ENCODE measurements around the gene AFAP1L1.

Gene AFAP1L1

DNA sequence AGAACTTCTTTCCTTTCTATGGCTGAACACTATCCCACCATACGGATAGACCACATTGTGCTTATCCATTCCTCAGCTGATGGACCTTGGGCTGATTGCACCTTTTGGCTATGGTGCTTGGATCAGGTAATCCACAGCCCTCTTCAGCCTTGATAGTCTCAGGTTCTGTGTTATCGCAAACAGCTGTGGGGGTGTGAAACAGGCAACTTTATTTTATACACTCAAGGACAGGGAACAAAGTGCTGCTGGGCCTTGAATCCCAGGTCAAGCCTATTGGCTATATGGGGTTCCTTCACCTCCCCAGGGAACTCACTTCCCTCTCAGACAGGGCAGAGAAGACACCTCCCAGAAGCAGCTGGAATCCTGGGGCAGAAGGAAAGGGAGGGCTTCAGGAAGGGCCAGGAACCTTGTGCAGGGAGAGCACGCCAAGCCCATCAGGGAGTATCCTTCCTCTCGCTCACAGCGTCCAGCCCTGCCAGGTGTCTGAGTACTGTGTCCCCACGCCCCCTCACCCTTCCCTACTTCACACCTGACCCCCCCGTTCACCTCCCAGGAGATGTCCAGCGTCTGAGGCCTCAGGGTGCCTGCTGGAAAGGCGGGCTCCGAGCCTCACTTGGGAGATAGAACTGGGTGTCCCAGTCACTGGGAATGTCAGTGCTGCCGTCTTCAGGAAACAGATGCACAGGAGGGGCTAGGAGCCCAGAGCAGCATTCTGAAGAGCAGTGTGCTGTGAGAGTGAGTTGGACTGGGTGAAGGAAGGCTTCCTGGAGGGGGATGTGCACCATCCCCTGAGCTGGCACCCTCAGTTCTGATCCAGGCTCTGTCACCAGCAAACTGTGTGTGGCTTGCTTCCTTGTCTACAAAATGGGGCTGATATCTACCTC is 32.8 kb downstream of the AFAP1L1 start:
- no peak for TF ChIP-seq ZNF274 (IDR thresholded peaks at IDR 0.05; ENCODE audit: low read depth, low read length)
- H3K4me3 ChIP-seq (ENCODE audit: low read length) = no peak overlapping the region

DNA sequence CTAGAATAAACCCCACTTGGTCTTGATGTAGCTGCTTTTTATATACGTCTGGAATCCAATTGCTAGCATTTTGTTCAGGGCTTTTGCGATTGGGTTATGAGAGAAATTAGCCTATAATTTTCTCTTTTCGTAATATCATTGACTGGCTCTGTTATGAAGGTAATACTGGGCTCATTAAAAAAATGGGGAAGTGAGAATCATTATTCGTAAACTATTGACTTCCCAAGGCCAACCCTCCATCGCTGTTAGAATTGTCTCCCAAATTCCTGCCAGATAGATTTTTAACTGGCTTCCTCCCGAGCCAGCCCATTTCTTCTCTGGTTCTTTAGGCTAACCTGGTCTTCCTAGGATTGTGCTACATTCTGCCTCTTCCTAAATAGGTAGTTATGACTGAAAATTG is 37.7 kb downstream of the AFAP1L1 start:
- TF ChIP-seq ZNF274 (IDR thresholded peaks at IDR 0.05; ENCODE audit: low read depth, low read length) = no peak
- H3K4me3 ChIP-seq (ENCODE audit: low read length) = no peak overlapping the region

DNA sequence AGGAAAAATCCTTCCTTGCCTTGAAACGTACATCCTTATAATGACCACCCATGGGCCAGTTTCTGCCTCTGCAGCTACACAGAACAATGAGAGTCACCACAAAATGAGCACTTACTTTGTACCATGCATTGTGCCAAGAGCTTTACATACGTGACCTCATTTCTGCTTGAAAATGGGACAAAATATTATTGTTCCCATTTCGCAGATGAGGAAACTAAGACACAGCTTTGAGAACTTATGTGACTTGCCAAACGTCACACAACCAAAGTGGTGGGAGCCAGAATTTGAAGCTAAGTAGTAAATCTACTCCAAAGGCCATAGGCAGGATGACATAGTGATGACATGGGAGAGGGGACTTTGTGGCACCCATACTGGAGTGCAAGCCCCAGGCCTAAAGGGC is 38.8 kb downstream of the AFAP1L1 start:
- no peak overlapping the region for H3K4me3 ChIP-seq (ENCODE audit: low read length)
- TF ChIP-seq ZNF274 (IDR thresholded peaks at IDR 0.05; ENCODE audit: low read depth, low read length) = no peak

DNA sequence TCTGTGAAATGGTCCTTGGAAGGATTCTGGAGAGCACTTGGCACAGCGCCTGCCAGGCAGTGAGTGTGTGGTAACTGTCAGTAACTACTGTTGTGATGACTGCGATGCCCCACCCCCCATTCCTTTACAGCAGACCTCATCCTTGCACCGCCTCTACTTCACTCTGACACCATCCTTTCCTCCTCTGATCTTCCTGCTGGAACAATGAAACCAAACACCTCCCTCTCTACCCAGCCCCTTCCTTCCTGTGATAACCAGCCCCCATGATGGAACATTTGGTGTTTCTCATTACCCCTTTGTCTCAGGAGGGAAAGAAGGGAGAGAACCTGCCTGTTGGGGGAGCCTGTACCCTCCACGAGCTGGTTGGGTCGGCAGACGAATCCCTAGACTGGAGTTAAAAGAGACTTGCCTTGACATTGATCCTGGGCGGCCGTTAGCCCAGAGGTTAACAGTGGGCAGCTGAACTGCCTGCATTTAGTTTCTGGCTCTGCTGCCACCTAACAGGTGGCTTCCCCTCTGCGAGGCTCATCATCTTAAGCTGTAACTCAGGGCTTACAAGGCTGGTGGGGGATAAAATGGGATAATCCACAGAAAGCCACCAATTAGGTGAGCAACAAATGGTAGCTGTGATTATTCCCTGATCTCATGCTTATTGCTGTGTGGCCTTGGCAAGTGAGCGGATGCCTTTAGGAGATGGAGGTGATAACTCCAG is 39.4 kb downstream of the AFAP1L1 start:
- H3K4me3 ChIP-seq (ENCODE audit: low read length) = no peak overlapping the region
- no peak for TF ChIP-seq ZNF274 (IDR thresholded peaks at IDR 0.05; ENCODE audit: low read depth, low read length)

- no peak for TF ChIP-seq ZNF274 (IDR thresholded peaks at IDR 0.05; ENCODE audit: low read depth, low read length)
Observed at GRCh38 chr5:149313151-149313841, 41.6 kb downstream of the AFAP1L1 start.

GRCh38 chr5:149314571-149315111 is 43.0 kb downstream of the AFAP1L1 start:
- H3K4me3 ChIP-seq (ENCODE audit: low read length) = no peak overlapping the region
- TF ChIP-seq ZNF274 (IDR thresholded peaks at IDR 0.05; ENCODE audit: low read depth, low read length) = no peak

More at GRCh38 chr5:149313151-149313841, 41.6 kb downstream of the AFAP1L1 start:
- no peak overlapping the region for H3K4me3 ChIP-seq (ENCODE audit: low read length)

- no peak for TF ChIP-seq ZNF274 (IDR thresholded peaks at IDR 0.05; ENCODE audit: low read depth, low read length)
Observed at GRCh38 chr5:149315753-149316152, 44.1 kb downstream of the AFAP1L1 start.

GRCh38 chr5:149317281-149318048 is 45.8 kb downstream of the AFAP1L1 start:
- TF ChIP-seq ZNF274 (IDR thresholded peaks at IDR 0.05; ENCODE audit: low read depth, low read length) = no peak
- H3K4me3 ChIP-seq (ENCODE audit: low read length) = no peak overlapping the region

More at GRCh38 chr5:149315753-149316152, 44.1 kb downstream of the AFAP1L1 start:
- H3K4me3 ChIP-seq (ENCODE audit: low read length) = no peak overlapping the region

- no peak overlapping the region for H3K4me3 ChIP-seq (ENCODE audit: low read length)
- TF ChIP-seq ZNF274 (IDR thresholded peaks at IDR 0.05; ENCODE audit: low read depth, low read length) = no peak
Observed at GRCh38 chr5:149319174-149319573, 47.5 kb downstream of the AFAP1L1 start.

DNA sequence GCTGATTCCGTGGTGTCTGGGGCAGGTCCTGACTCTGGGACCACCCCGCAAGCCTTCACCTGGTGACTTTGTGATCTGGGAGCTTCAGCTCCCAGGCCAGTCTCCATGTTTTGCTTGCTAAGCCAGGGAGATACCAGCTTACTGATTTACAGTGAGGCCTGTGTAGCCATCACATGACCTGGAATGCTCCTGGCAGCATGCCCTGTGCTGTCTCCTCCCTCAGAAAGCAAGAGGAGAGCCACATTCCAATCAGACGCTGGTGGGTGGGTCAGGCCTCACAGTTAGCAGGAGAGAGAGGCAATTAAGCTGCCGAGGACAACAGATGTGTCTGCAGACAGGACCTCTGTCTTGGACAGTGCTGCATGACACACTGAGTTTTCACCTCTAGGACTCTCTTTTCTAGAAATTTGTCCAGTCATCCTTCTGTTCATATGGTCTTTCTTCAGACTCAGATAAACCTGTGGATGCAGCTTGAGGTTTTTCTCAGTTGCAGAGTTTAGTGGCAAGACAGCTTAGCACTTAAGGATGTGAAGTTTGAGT is 49.2 kb downstream of the AFAP1L1 start:
- TF ChIP-seq ZNF274 (IDR thresholded peaks at IDR 0.05; ENCODE audit: low read depth, low read length) = no peak
- H3K4me3 ChIP-seq (ENCODE audit: low read length) = no peak overlapping the region

DNA sequence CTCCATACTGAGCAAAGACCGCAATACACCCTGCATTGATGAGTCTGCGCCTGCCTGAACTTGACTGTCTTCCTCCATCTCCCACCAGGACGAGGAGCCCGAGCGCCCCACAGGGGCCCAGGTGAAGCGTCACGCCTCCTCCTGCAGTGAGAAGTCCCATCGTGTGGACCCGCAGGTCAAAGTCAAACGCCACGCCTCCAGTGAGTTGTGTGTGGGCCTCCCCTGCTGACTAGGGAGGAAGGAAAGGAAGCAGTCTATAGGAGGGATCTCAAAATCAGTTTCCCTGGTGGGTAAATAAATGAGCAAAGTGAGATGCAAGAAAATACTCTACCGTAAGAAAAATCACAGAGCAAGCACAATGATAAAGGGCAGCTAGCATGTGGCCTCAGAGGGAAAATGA is 50.9 kb downstream of the AFAP1L1 start:
- TF ChIP-seq ZNF274 (IDR thresholded peaks at IDR 0.05; ENCODE audit: low read depth, low read length) = no peak
- no peak overlapping the region for H3K4me3 ChIP-seq (ENCODE audit: low read length)

DNA sequence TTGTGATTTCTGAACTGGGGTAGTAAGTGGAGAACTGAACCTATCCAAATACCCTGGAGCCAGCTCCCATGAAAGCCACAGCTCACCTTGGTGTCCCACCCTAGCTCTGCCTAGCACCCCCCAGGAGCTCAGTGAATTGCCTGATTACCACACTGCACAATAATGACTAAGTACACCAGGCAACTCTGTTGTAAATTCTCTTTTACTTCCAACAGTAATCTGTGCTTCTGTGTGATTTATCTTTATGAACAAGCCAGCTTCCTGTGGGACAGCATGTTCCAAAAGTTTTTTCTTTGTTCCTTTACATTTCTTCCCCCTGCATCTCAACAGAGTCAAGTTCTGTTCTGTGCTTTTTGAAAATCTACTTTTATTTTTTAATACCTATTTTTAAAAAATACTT is 51.6 kb downstream of the AFAP1L1 start:
- no peak overlapping the region for H3K4me3 ChIP-seq (ENCODE audit: low read length)
- TF ChIP-seq ZNF274 (IDR thresholded peaks at IDR 0.05; ENCODE audit: low read depth, low read length) = no peak

- no peak for TF ChIP-seq ZNF274 (IDR thresholded peaks at IDR 0.05; ENCODE audit: low read depth, low read length)
- H3K4me3 ChIP-seq (ENCODE audit: low read length) = no peak overlapping the region
Observed at GRCh38 chr5:149323621-149324205, 52.1 kb downstream of the AFAP1L1 start.
